Measurements from ENCODE around the gene GPR171.
"Not testable (repeated sequence)": the region's sequence is repeated elsewhere in the genome, so short reads cannot be mapped to it uniquely, and the experiment has no call there.

GPR171 gene

GRCh38 chr3:151203051-151203420 lies at the start of gene GPR171:
Gene GPR171, minus strand, starts transcription at chr3:151203216. Its CDS starts 3,830 bp downstream, at chr3:151199386.
- DNase-seq = no peak

GRCh38 chr3:151248772-151249337 lies 45.8 kb upstream of the GPR171 start:
- no peak for DNase-seq

GRCh38 chr3:151242006-151242405 lies 39.0 kb upstream of the GPR171 start:
- DNase-seq = not testable (repeated sequence)

GRCh38 chr3:151236736-151237135 lies 33.7 kb upstream of the GPR171 start:
- no peak for DNase-seq

- no peak for DNase-seq
Measured at GRCh38 chr3:151236316-151236715, 33.3 kb upstream of the GPR171 start.

- no peak for DNase-seq
Measured at GRCh38 chr3:151234825-151235224, 31.8 kb upstream of the GPR171 start.

GRCh38 chr3:151232991-151233390 lies 30.0 kb upstream of the GPR171 start:
- DNase-seq = no peak

- not testable (repeated sequence) for DNase-seq
Measured at GRCh38 chr3:151232403-151232802, 29.4 kb upstream of the GPR171 start.

GRCh38 chr3:151230646-151231045 lies 27.6 kb upstream of the GPR171 start:
- DNase-seq = no peak

- no peak for DNase-seq
Measured at GRCh38 chr3:151228666-151229040, 25.6 kb upstream of the GPR171 start.

- peak; percentile 80 for DNase-seq
Measured at GRCh38 chr3:151227807-151228665, 25.0 kb upstream of the GPR171 start.

GRCh38 chr3:151227266-151227806 lies 24.3 kb upstream of the GPR171 start:
- no peak for DNase-seq

- DNase-seq = no peak
Measured at GRCh38 chr3:151226825-151227224, 23.8 kb upstream of the GPR171 start.

GRCh38 chr3:151226088-151226563 lies 23.1 kb upstream of the GPR171 start:
- no peak for DNase-seq

- DNase-seq = no peak
Measured at GRCh38 chr3:151225040-151225975, 22.3 kb upstream of the GPR171 start.

GRCh38 chr3:151224268-151224866 lies 21.4 kb upstream of the GPR171 start:
- no peak for DNase-seq

GRCh38 chr3:151219056-151219455 lies 16.0 kb upstream of the GPR171 start:
- no peak for DNase-seq

GRCh38 chr3:151218136-151218535 lies 15.1 kb upstream of the GPR171 start:
- DNase-seq = no peak

- peak; percentile 73 for DNase-seq
Measured at GRCh38 chr3:151216641-151217607, 13.9 kb upstream of the GPR171 start.

- no peak for DNase-seq
Measured at GRCh38 chr3:151214459-151214858, 11.4 kb upstream of the GPR171 start.

- DNase-seq = no peak
Measured at GRCh38 chr3:151213881-151214280, 10.9 kb upstream of the GPR171 start.

Measured in hematopoietic multipotent progenitor cell treated with erythropoietin and hydrocortisone succinate and interleukin-3 and kit ligand, for 8 days (in vitro differentiated cells).